Psoas muscle (tissue), 8 donors: ENCODE results near the gene LRP5. TPM values are rescaled to one million over a fixed set of nuclear protein-coding genes. Genes with fewer than 3 reads are reported as not detected.

Experiments used
- ATAC-seq, 4 donors: fragments of 200-7000 bp; cut with Tn5 transposase; one replicate each; pipeline ENCODE4 v1.9.1; 2020; ENCODE audit warnings: moderate library complexity in 3 of 4, mild to moderate bottlenecking in 2 of 4
- DNase-seq, 2 donors: peaks; one replicate each; pipeline ENCODE4 v3.0.0-alpha.2; 2020
- H3K27ac ChIP-seq: fragments of 200-600 bp; one replicate; pipeline ENCODE4 v1.8.0; 2022
- H3K27me3 ChIP-seq, 3 donors: fragments of 200-600 bp in 1 of 3; one replicate each; pipeline versions ENCODE4 v1.6.1 to v1.8.0; 2013 to 2022; ENCODE audit warnings: low read length in 2 of 3, mild to moderate bottlenecking in 2 of 3, moderate library complexity in 1 of 3; ENCODE audit not compliant: insufficient read depth in 3 of 3
- H3K36me3 ChIP-seq, 2 donors: fragments of 200-600 bp in 1 of 2; one replicate each; pipeline versions ENCODE4 v1.6.1 to v1.8.0; 2013 to 2022; ENCODE audit warnings: low read depth in 1 of 2, mild to moderate bottlenecking in 1 of 2, moderate library complexity in 1 of 2; ENCODE audit not compliant: insufficient read depth in 1 of 2
- H3K4me1 ChIP-seq: fragments of 200-600 bp; one replicate; pipeline ENCODE4 v1.8.0; 2022
- H3K4me3 ChIP-seq: fragments of 200-600 bp; one replicate; pipeline ENCODE4 v1.8.0; 2022; ENCODE audit warnings: mild to moderate bottlenecking
- H3K9me3 ChIP-seq: fragments of 200-600 bp; one replicate; pipeline ENCODE4 v1.8.0; 2022
- WGBS, 3 donors: extraction: QIAGEN DNeasy Blood & Tissue Kit; methylation state at CpG; one replicate each; pipeline versions ENCODE4 v1.1.6 to v1.1.7; 2013; 5-methylcytosine and 5-hydroxymethylcytosine counted together
- intact Hi-C, 2 donors: fragments of 100-400 bp; cut with DNase I; formaldehyde crosslinking; loops; one replicate each; pipeline versions ENCODE4 v1.11.0 to v1.14.2; 2022
- polyA plus RNA-seq, 3 donors: library from polyadenylated mRNA; stranded (reverse); fragments of 200-250 nt; gene quantifications; one replicate each; pipeline ENCODE4 v1.2.3, GENCODE V29; 2013
- total RNA-seq, 4 donors: library from RNA; stranded (reverse); fragmentation: NEBNext Ultra II Directional in 2 of 4; extraction: Animal tissue kit (Norgen Biotek cat#: 25700) in 2 of 4; gene quantifications; one replicate each; pipeline versions ENCODE4 v1.2.1 to v1.2.4, GENCODE V29; 2021 to 2023
- TF ChIP-seq, protein P1 (sequence below): fragments of 200-600 bp; IDR thresholded peaks from one replicate; pipeline ENCODE4 v1.8.0; 2022; ENCODE audit warnings: antibody characterized with exemption
- donor health status: healthy with polysubstance abuse.
- donor health status: DM: no; HTN: no; CAD: no; lungs with moderate emphysema.
- donor health status: Bipolar disorder and iron deficiency.
- donor health status: healthy.
- donor health status: DM: yes; HTN: yes; CAD: no.
- donor health status: DM: no; HTN: no; CAD: no.
- donor health status: DM: no; HTN: no; CAD: no.
- donor health status: DM: yes; HTN: yes; CAD: no.

LRP5 gene
- total and polyA plus RNA-seq, 7 donors = 5.3 to 19.2 (median 16.7) TPM

- intact Hi-C loops = loop anchor here (5.0 kb wide), 2 partner anchors 66 to 191 kb away; no protein-coding TSS in a partner anchor
- DNase-seq = peak in 1 of 2 donors; percentile 52
- H3K27me3 ChIP-seq = no peaks in the 10 kb centered on the region
- H3K4me1 ChIP-seq = no peaks in the 10 kb centered on the region
- peaks cover 0 to 21% of the 10 kb centered on the region in 2 donors for H3K36me3 ChIP-seq
- no peak overlapping the region for H3K27ac ChIP-seq
- TF ChIP-seq, protein P1, sequence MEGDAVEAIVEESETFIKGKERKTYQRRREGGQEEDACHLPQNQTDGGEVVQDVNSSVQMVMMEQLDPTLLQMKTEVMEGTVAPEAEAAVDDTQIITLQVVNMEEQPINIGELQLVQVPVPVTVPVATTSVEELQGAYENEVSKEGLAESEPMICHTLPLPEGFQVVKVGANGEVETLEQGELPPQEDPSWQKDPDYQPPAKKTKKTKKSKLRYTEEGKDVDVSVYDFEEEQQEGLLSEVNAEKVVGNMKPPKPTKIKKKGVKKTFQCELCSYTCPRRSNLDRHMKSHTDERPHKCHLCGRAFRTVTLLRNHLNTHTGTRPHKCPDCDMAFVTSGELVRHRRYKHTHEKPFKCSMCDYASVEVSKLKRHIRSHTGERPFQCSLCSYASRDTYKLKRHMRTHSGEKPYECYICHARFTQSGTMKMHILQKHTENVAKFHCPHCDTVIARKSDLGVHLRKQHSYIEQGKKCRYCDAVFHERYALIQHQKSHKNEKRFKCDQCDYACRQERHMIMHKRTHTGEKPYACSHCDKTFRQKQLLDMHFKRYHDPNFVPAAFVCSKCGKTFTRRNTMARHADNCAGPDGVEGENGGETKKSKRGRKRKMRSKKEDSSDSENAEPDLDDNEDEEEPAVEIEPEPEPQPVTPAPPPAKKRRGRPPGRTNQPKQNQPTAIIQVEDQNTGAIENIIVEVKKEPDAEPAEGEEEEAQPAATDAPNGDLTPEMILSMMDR = no peak
- H3K9me3 ChIP-seq = no peaks in the 10 kb centered on the region
- ATAC-seq = no peak
- H3K4me3 ChIP-seq = no peak overlapping the region
- WGBS, 3 donors = 90 to 96% (median 93%) methylated on average over 25 of the region's 25 CpGs
Observed at GRCh38 chr11:68448604-68449011, 136.2 kb downstream of the LRP5 start.

DNA sequence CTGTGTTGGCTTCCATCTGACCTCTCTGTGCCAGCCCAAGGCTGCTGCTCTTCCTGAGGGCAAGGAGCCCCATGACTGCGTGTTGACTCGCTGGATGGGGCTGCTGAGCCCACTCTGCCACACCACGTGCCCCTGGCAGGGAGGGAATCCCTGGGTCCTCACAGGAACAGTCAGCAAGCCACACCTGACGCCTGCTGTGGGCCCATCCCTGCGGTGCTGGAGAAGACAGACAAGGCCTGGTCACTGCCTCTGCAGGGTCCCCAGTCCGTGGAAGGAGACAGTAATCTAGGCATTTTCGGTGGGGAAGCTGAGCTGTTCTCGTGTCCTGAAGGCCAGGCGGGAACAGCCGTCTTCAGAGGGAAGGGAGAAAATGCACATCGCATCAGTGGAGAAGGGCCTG lies 137.6 kb downstream of the LRP5 start:
- no peak for ATAC-seq
- 92 to 93% (median 92%) methylated on average over 11 of the region's 11 CpGs for WGBS, 3 donors
- intact Hi-C loops = loop anchor here (5.0 kb wide), 2 partner anchors 68 to 193 kb away; no protein-coding TSS in a partner anchor
- no peak for DNase-seq
- TF ChIP-seq, protein P1 = no peak
- Histone ChIP-seq H3K9me3 (no peaks in the 10 kb centered on the region), H3K27me3 (no peaks in the 10 kb centered on the region), H3K36me3 (peaks cover 0 to 21% of the 10 kb centered on the region in 2 donors), H3K27ac (no peak overlapping the region), H3K4me3 (no peak overlapping the region), H3K4me1 (no peaks in the 10 kb centered on the region)

- TF ChIP-seq, protein P1 = no peak
- intact Hi-C loops = no loop called here
- H3K27me3 ChIP-seq = no peaks in the 10 kb centered on the region
- ATAC-seq (no peak), DNase-seq (no peak)
- H3K4me3 ChIP-seq = no peak overlapping the region
- H3K4me1 ChIP-seq = no peaks in the 10 kb centered on the region
- WGBS, 3 donors = 93 to 98% (median 95%) methylated on average over 8 of the region's 8 CpGs
- no peak overlapping the region for H3K27ac ChIP-seq
- H3K9me3 ChIP-seq = no peaks in the 10 kb centered on the region
- H3K36me3 ChIP-seq = peaks cover 0 to 21% of the 10 kb centered on the region in 2 donors
Observed at GRCh38 chr11:68450711-68451110, 138.3 kb downstream of the LRP5 start.

GRCh38 chr11:68454767-68455166 lies 142.4 kb downstream of the LRP5 start:
- Histone ChIP-seq H3K36me3 (no peaks in the 10 kb centered on the region), H3K4me1 (no peaks in the 10 kb centered on the region), H3K27ac (no peak overlapping the region), H3K9me3 (no peaks in the 10 kb centered on the region), H3K4me3 (no peak overlapping the region), H3K27me3 (no peaks in the 10 kb centered on the region)
- 58 to 76% (median 64%) methylated on average over 8 of the region's 8 CpGs for whole genome bisulfite sequencing, 3 donors
- DNase-seq = no peak
- TF ChIP-seq, protein P1 = no peak
- intact Hi-C loops = no loop called here
- no peak for ATAC-seq

GRCh38 chr11:68455485-68455884 lies 143.1 kb downstream of the LRP5 start:
- Histone ChIP-seq H3K4me3 (no peak overlapping the region), H3K4me1 (no peaks in the 10 kb centered on the region), H3K36me3 (no peaks in the 10 kb centered on the region), H3K27ac (no peak overlapping the region), H3K27me3 (no peaks in the 10 kb centered on the region), H3K9me3 (no peaks in the 10 kb centered on the region)
- ATAC-seq (no peak), DNase-seq (no peak)
- TF ChIP-seq, protein P1 = no peak
- intact Hi-C loops = no loop called here
- WGBS, 3 donors = 54 to 76% (median 59%) methylated on average over 8 of the region's 8 CpGs
